Adrenal gland (tissue), 5 donors: ENCODE results near the gene GPATCH8.

Experiments used
- CTCF ChIP-seq, 6 experiments: fragments of 450-650 bp in 4 of 6; fragments of 200-600 bp in 2 of 6; sonication (generic) in 1 of 6; IDR thresholded peaks; 1 replicate in 5 of 6; 2 replicates in 1 of 6; pipeline versions ENCODE4 v1.5.1 to v1.8.0; 2016 to 2021; ENCODE audit warnings: antibody characterized with exemption in 6 of 6, mild to moderate bottlenecking in 2 of 6, moderate library complexity in 1 of 6
- POLR2A ChIP-seq, 2 donors: fragments of 450-650 bp; IDR thresholded peaks; one replicate each; pipeline ENCODE4 v1.6.1; 2017; ENCODE audit warnings: antibody characterized with exemption in 2 of 2, mild to moderate bottlenecking in 2 of 2, moderate library complexity in 1 of 2
- donor health status: DM: no; HTN: no; CAD: no.

DNA sequence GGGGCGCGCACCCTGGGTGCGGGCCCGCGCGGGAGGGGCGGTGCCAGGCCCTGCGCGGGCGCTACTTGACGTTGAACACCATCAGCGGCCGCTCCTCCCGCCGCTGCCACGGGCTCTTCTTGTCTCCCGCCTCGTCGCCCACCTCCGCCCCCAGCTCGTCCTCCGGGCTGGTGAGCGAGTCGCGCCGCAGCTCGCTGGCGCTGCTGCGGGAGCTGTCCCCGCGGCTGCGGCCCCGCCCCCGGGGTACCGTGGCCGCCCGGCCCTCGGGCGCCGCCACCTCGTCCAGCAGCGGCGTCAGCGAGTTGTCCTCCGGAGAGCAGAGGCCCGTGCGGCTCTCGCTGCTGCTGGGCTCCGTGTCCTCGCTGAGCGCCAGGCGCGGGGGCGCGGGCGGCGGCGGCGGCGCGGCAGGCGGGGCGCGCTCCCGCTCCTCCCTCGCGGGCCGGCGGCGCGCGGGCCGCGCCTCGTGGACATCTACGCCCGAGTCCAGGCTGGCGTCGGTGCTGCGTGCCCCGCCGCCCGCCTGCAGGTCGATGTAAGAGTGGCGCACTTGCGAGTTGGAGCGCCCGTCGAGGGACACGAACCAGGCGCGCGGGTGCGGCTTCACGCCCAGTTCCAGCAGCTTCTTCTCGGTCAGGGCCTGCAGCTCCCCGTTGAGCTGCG is 149.4 kb downstream of the GPATCH8 start:
- TF ChIP-seq CTCF (IDR thresholded peaks at IDR 0.05): no peak
- no peak for TF ChIP-seq POLR2A (IDR thresholded peaks at IDR 0.05)
